Measurements from ENCODE around the gene C1orf210. TPM values are rescaled to one million over a fixed set of nuclear protein-coding genes. Genes with fewer than 3 reads are reported as not detected.
A peak's percentile ranks its signal among the peaks of the same experiment; 100 is the strongest.

The C1orf210 gene
- total and polyA plus RNA-seq, 10 donors: not detected

GRCh38 chr1:43277116-43277876 is 8.1 kb downstream of the C1orf210 start:
- Histone ChIP-seq H3K9me3 (no peaks in the 10 kb centered on the region), H3K4me1 (peaks cover 3 to 15% (median 8%) of the 10 kb centered on the region in 6 donors), H3K4me3 (no peak overlapping the region), H3K36me3 (no peaks in the 10 kb centered on the region), H3K27ac (no peak overlapping the region), H3K27me3 (replicated peaks in 1 of 7) (no peaks in the 10 kb centered on the region)
- intact Hi-C loops (cut with DNase I; ENCODE audit: low total_unique reads): no loop called here
- DNase-seq: peak; percentile 35
- TF ChIP-seq POLR2A (IDR thresholded peaks at IDR 0.05) (no peak), CTCF (IDR thresholded peaks at IDR 0.05 in 8 of 11, conservative IDR thresholded peaks at IDR 0.05 in 3 of 11) (no peak), POLR2AphosphoS5 (IDR thresholded peaks at IDR 0.05) (no peak)
- WGBS, 5 donors: 84 to 92% (median 88%) methylated on average over 6 to 7 of the region's 7 CpGs

DNA sequence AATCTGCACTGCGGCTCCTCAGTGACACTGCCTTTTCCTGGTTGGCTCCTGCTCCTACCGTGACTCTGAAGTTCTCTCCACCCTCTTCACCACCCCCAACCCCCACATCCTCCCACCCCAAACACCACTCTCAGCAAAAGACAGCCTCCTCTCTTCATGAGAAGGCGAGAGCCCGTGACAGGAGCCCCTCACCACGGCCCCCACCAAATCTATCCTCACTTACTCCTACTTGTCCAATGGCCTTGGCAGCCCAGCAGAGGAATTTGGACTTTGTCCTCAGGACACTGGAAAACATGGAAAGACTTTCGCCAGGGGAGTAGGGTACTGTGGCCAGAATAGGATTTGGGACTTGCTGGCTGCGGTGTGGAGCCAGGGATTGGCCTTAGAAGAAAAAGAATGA is 8.7 kb downstream of the C1orf210 start:
- TF ChIP-seq POLR2A (IDR thresholded peaks at IDR 0.05) (no peak), CTCF (IDR thresholded peaks at IDR 0.05 in 8 of 11, conservative IDR thresholded peaks at IDR 0.05 in 3 of 11) (no peak), POLR2AphosphoS5 (IDR thresholded peaks at IDR 0.05) (no peak)
- intact Hi-C loops (cut with DNase I; ENCODE audit: low total_unique reads): no loop called here
- H3K36me3 ChIP-seq: no peaks in the 10 kb centered on the region
- WGBS, 5 donors: 65 to 78% (median 75%) methylated on average over 7 of the region's 7 CpGs
- no peak overlapping the region for H3K4me3 ChIP-seq
- peak; percentile 30 for DNase-seq
- H3K4me1 ChIP-seq: peaks cover 3 to 15% (median 8%) of the 10 kb centered on the region in 6 donors
- no peak overlapping the region for H3K27ac ChIP-seq
- no peaks in the 10 kb centered on the region for H3K9me3 ChIP-seq
- H3K27me3 ChIP-seq (replicated peaks in 1 of 7): no peaks in the 10 kb centered on the region

DNA sequence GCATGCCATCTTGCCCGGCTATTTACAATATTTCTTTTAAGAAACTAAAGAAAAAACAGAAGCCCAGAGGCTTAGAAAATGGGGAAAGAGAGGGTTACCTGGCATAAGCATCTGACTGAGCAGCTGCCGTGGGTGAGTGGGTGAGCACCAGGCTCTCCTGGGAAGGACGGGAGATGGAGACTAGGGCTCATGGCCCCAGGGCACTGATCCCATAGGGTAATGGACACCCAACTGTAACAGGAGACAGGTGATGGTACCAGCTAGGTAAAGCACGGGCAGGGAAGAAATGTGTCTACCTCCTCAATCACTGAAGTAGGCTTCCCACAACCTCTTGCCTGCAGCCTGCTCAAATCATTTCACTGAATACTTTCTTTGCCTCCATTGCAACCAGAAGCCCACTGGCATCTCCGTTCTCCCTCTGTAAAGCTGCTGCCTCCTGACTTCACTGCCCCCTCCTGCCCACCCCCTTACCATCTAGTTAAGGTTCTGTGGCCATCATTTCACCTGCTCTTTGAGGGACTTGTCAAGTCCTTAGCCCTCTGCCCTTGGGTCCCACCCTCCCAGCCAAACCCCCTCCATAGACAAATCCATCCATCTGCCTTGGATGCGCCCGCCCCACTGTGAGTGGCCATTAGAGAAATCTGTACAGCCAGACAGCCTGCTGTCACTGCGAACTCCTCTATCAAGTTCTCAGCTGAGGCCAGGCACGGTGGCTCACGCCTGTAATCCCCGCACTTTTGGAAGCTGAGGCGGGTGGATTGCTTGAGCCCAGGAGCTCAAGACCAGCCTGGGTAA is 9.4 kb downstream of the C1orf210 start:
- no peaks in the 10 kb centered on the region for H3K9me3 ChIP-seq
- no peak overlapping the region for H3K27ac ChIP-seq
- TF ChIP-seq CTCF (IDR thresholded peaks at IDR 0.05 in 8 of 11, conservative IDR thresholded peaks at IDR 0.05 in 3 of 11): no peak
- TF ChIP-seq POLR2A (IDR thresholded peaks at IDR 0.05): no peak
- TF ChIP-seq POLR2AphosphoS5 (IDR thresholded peaks at IDR 0.05): no peak
- H3K4me1 ChIP-seq: peaks cover 3 to 19% (median 9%) of the 10 kb centered on the region in 6 donors
- H3K27me3 ChIP-seq (replicated peaks in 1 of 7): peaks cover 0 to 5% (median 0%) of the 10 kb centered on the region in 7 donors
- WGBS, 5 donors: 84 to 93% (median 89%) methylated on average over 12 of the region's 12 CpGs
- peak; percentile 33 for DNase-seq
- no peak overlapping the region for H3K4me3 ChIP-seq
- no peaks in the 10 kb centered on the region for H3K36me3 ChIP-seq
- intact Hi-C loops (cut with DNase I; ENCODE audit: low total_unique reads): no loop called here

DNA sequence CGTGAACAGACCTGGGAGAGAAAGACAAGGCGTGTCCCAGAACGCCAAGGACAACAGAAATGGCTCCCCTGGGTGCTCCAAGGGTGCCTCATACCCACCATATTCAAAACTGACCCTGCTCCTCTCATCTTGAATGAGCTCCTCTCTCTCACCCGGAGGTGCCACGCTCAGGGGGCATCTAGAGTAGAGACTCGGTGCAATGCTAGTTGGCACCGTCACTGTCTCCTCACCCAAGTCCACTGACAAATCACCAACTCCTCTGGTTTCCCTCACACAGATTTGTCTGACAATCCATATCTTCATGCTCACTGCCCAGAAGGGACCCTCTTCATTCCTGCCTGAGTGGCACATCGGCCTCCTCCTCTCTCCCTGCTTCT is 10.6 kb downstream of the C1orf210 start:
- H3K4me3 ChIP-seq: no peak overlapping the region
- no peaks in the 10 kb centered on the region for H3K36me3 ChIP-seq
- TF ChIP-seq CTCF (IDR thresholded peaks at IDR 0.05 in 8 of 11, conservative IDR thresholded peaks at IDR 0.05 in 3 of 11) (no peak), POLR2AphosphoS5 (IDR thresholded peaks at IDR 0.05) (no peak), POLR2A (IDR thresholded peaks at IDR 0.05) (no peak)
- DNase-seq: peak; percentile 37
- H3K27me3 ChIP-seq (replicated peaks in 1 of 7): peaks cover 0 to 17% (median 0%) of the 10 kb centered on the region in 7 donors
- WGBS, 5 donors: 75 to 93% (median 79%) methylated on average over 8 of the region's 8 CpGs
- intact Hi-C loops (cut with DNase I; ENCODE audit: low total_unique reads): no loop called here
- H3K27ac ChIP-seq: peak overlapping the region in 3 of 8 donors; percentile 17 to 34 (median 26)
- H3K4me1 ChIP-seq: peaks cover 3 to 24% (median 13%) of the 10 kb centered on the region in 6 donors
- no peaks in the 10 kb centered on the region for H3K9me3 ChIP-seq

All from spleen (tissue), 11 donors.